HepG2 (cell line): ENCODE data around the gene TACC3. TPM values are rescaled to one million over a fixed set of nuclear protein-coding genes. Genes with fewer than 3 reads are reported as not detected.

Source experiments
- ARNT ChIP-seq: fragments of 450-650 bp; IDR thresholded peaks from 2 replicates; pipeline ENCODE4 v1.6.1; 2017
- ATM ChIP-seq: fragments of 450-650 bp; IDR thresholded peaks from 2 replicates; pipeline ENCODE4 v1.7.1; 2017; ENCODE audit warnings: mild to moderate bottlenecking, borderline replicate concordance
- BRF2 ChIP-seq: sonication (generic); formaldehyde crosslinking; IDR thresholded peaks from 2 replicates; pipeline ENCODE4 v1.8.1; 2022; ENCODE audit warnings: mild to moderate bottlenecking, missing genetic modification reagents
- FOXO1 ChIP-seq: sonication (generic); formaldehyde crosslinking; IDR thresholded peaks from 2 replicates; pipeline ENCODE4 v1.4.0; 2020; ENCODE audit warnings: missing genetic modification reagents
- GPN1 ChIP-seq: sonication (generic); formaldehyde crosslinking; IDR thresholded peaks from 2 replicates; pipeline ENCODE4 v1.5.1; 2020; ENCODE audit warnings: missing genetic modification reagents, borderline replicate concordance
- HNRNPK ChIP-seq: fragments of 200-400 bp; formaldehyde crosslinking; IDR thresholded peaks from 2 replicates; pipeline ENCODE4 v1.6.1; 2018; ENCODE audit warnings: low read length, low read depth, moderate library complexity, mild to moderate bottlenecking; ENCODE audit not compliant: poor library complexity, severe bottlenecking
- HNRNPL ChIP-seq: fragments of 200-400 bp; formaldehyde crosslinking; IDR thresholded peaks from 2 replicates; pipeline ENCODE4 v1.6.1; 2017; ENCODE audit warnings: mild to moderate bottlenecking, low read depth, low read length
- KDM3A ChIP-seq: IDR thresholded peaks from 2 replicates; pipeline ENCODE4 v1.6.1; 2018; ENCODE audit warnings: low read depth, missing compliant biosample characterization
- MAZ ChIP-seq, 2 experiments: sonication (generic) in 1 of 2; formaldehyde crosslinking in 1 of 2; IDR thresholded peaks; 2 replicates each; pipeline versions ENCODE4 v1.5.0 to v1.6.1; 2012 to 2020; ENCODE audit warnings: low read depth in 2 of 2, mild to moderate bottlenecking in 2 of 2, borderline replicate concordance in 1 of 2, improper control_type of control experiment in 1 of 2, low read length in 1 of 2, missing genetic modification reagents in 1 of 2, moderate library complexity in 1 of 2
- MEIS2 ChIP-seq: sonication (generic); formaldehyde crosslinking; IDR thresholded peaks from 2 replicates; pipeline ENCODE4 v1.9.0; 2021; ENCODE audit warnings: mild to moderate bottlenecking, missing genetic modification reagents
- NR2F6 ChIP-seq, 2 experiments: IDR thresholded peaks; 2 replicates each; pipeline ENCODE4 v1.6.1; 2016; ENCODE audit warnings: antibody characterized with exemption in 1 of 2, mild to moderate bottlenecking in 1 of 2
- PITX1 ChIP-seq: sonication (generic); formaldehyde crosslinking; IDR thresholded peaks from 2 replicates; pipeline ENCODE4 v1.5.1; 2020; ENCODE audit warnings: mild to moderate bottlenecking, missing genetic modification reagents
- RBM39 ChIP-seq: fragments of 200-400 bp; formaldehyde crosslinking; IDR thresholded peaks from one replicate; pipeline ENCODE4 v1.6.1; 2018; ENCODE audit warnings: antibody characterized with exemption, mild to moderate bottlenecking, low read depth, low read length; ENCODE audit not compliant: poor library complexity, severe bottlenecking
- SAP130 ChIP-seq: IDR thresholded peaks from 2 replicates; pipeline ENCODE4 v1.6.1; 2016; ENCODE audit warnings: low read depth
- SPEN ChIP-seq: sonication (generic); formaldehyde crosslinking; IDR thresholded peaks from 2 replicates; pipeline ENCODE4 v1.5.1; 2020; ENCODE audit warnings: low read depth, mild to moderate bottlenecking, missing genetic modification reagents
- TBP ChIP-seq: sonication (generic); formaldehyde crosslinking; IDR thresholded peaks from 2 replicates; pipeline ENCODE4 v1.5.0; 2020; ENCODE audit warnings: missing genetic modification reagents
- YY1 ChIP-seq: IDR thresholded peaks from 2 replicates; pipeline ENCODE4 v1.6.1; 2011; ENCODE audit warnings: low read length, low read depth, moderate library complexity, mild to moderate bottlenecking; ENCODE audit not compliant: insufficient read depth, insufficient replicate concordance
- ZBTB25 ChIP-seq: IDR thresholded peaks from 2 replicates; pipeline ENCODE4 v1.6.1; 2018; ENCODE audit warnings: missing genetic modification reagents
- ZBTB33 ChIP-seq: sonication (generic); formaldehyde crosslinking; IDR thresholded peaks from 2 replicates; pipeline ENCODE4 v1.4.0; 2020; ENCODE audit warnings: missing genetic modification reagents
- ZBTB43 ChIP-seq: sonication (generic); formaldehyde crosslinking; conservative IDR thresholded peaks from 2 replicates; pipeline ENCODE4 v1.4.0; 2020; ENCODE audit warnings: missing genetic modification reagents
- ZFP62 ChIP-seq: sonication (generic); formaldehyde crosslinking; IDR thresholded peaks from 2 replicates; pipeline ENCODE4 v1.4.0; 2020; ENCODE audit warnings: missing genetic modification reagents
- ZFY ChIP-seq: sonication (generic); formaldehyde crosslinking; IDR thresholded peaks from 2 replicates; pipeline ENCODE4 v1.4.0; 2020; ENCODE audit warnings: missing genetic modification reagents
- ZNF572 ChIP-seq: sonication (generic); formaldehyde crosslinking; IDR thresholded peaks from 2 replicates; pipeline ENCODE4 v1.5.1; 2020; ENCODE audit warnings: mild to moderate bottlenecking, missing genetic modification reagents
- ZNF879 ChIP-seq: sonication (generic); formaldehyde crosslinking; IDR thresholded peaks from 2 replicates; pipeline ENCODE4 v1.8.1; 2023; ENCODE audit warnings: missing genetic modification reagents
- polyA plus RNA-seq, 8 experiments: library from polyadenylated mRNA; depleted of rRNA in 3 of 8; stranded (reverse) in 7 of 8; unstranded in 1 of 8; fragments of >200 nt; fragmentation: Illumina TruSeq in 4 of 8; extraction: Trizol in 4 of 8; gene quantifications; 2 replicates each; pipeline versions ENCODE4 v1.2.1 to v1.2.3, GENCODE V29; 2011 to 2016; ENCODE audit warnings: low read depth in 4 of 8, missing spikeins in 1 of 8, mixed read lengths in 1 of 8; ENCODE audit not compliant: insufficient read depth in 1 of 8
- total RNA-seq, 5 experiments: library from RNA; depleted of rRNA; stranded (reverse); fragments of >200 nt; fragmentation: Illumina TruSeq; extraction: Trizol; gene quantifications; 2 replicates each; pipeline ENCODE4 v1.2.3, GENCODE V29; 2016; ENCODE audit warnings: low read depth in 1 of 5

TACC3 gene
- total and polyA plus RNA-seq, 2 of the 13 experiments (the other 11 are each of a cell fraction or from before 2014, with no cell fraction given): 20.3 to 21.2 TPM

- TF ChIP-seq ZBTB33 (CRISPR knock-in tag): peak; percentile 63; the same call in 1 of the 2 replicates
- TF ChIP-seq RBM39: no peak
- no peak for TF ChIP-seq ARNT
- TF ChIP-seq KDM3A: 0 out of 2 replicates have a peak, but pooled peaks have one; percentile 60
- TF ChIP-seq ZBTB43 (CRISPR knock-in tag): no peak
- TF ChIP-seq SAP130: peak; percentile 56; the same call in 1 of the 2 replicates
- TF ChIP-seq MAZ (IDR thresholded peaks at IDR 0.05; ENCODE audit: borderline replicate concordance, low read depth, low read length): peak; percentile 40; the same call in 1 of the 2 replicates
- TF ChIP-seq MAZ (CRISPR knock-in tag; IDR thresholded peaks at IDR 0.05; ENCODE audit: low read depth): 0 out of 2 replicates have a peak, but pooled peaks have one; percentile 32
- TF ChIP-seq ZBTB25: 0 out of 2 replicates have a peak, but pooled peaks have one; percentile 44
- TF ChIP-seq ZNF879 (CRISPR knock-in tag): no peak
- TF ChIP-seq BRF2: no peak
- no peak for TF ChIP-seq ZFP62 (CRISPR knock-in tag)
- TF ChIP-seq ZNF572: 0 out of 2 replicates have a peak, but pooled peaks have one; percentile 8
- TF ChIP-seq HNRNPK: peak; percentile 99
- TF ChIP-seq SPEN (CRISPR knock-in tag): no peak
- TF ChIP-seq MEIS2: 0 out of 2 replicates have a peak, but pooled peaks have one; percentile 15
- peak; percentile 91 for TF ChIP-seq HNRNPL
- TF ChIP-seq NR2F6 (IDR thresholded peaks at IDR 0.05): no peak
- peak; percentile 54; the same call in 1 of the 2 replicates for TF ChIP-seq NR2F6 (CRISPR knock-in tag; IDR thresholded peaks at IDR 0.05)
- TF ChIP-seq ZFY (CRISPR knock-in tag): peak; percentile 24; the same call in 1 of the 2 replicates
- TF ChIP-seq FOXO1 (CRISPR knock-in tag): 0 out of 2 replicates have a peak, but pooled peaks have one; percentile 23
- TF ChIP-seq ATM: no peak
- peak; percentile 36 for TF ChIP-seq YY1
- TF ChIP-seq GPN1 (CRISPR knock-in tag): no peak
- no peak for TF ChIP-seq TBP (CRISPR knock-in tag)
- no peak for TF ChIP-seq PITX1 (CRISPR knock-in tag)
Measured at GRCh38 chr4:1748465-1748995, 27.2 kb downstream of the TACC3 start (continued).
